Fibroblast of the conjunctiva (primary cell): ENCODE measurements around the gene FNBP1L.
"Not testable (repeated sequence)": the region's sequence is repeated elsewhere in the genome, so short reads cannot be mapped to it uniquely, and the experiment has no call there.

Source experiments
- DNase-seq: peaks from one replicate; pipeline ENCODE4 v3.0.0-alpha.2; 2010; ENCODE audit warnings: low read depth

The FNBP1L gene

GRCh38 chr1:93573940-93574469 is 126.1 kb downstream of the FNBP1L start:
- no peak for DNase-seq

- DNase-seq: no peak
These were observed 126.6 kb downstream of the FNBP1L start for GRCh38 chr1:93574511-93574910.

GRCh38 chr1:93574991-93575390 is 127.1 kb downstream of the FNBP1L start:
- DNase-seq: no peak

- DNase-seq: no peak
These were observed 127.8 kb downstream of the FNBP1L start for GRCh38 chr1:93575621-93576284.

- peak; percentile 81 for DNase-seq
These were observed 128.4 kb downstream of the FNBP1L start for GRCh38 chr1:93576346-93576745.

- DNase-seq: no peak
These were observed 128.8 kb downstream of the FNBP1L start for GRCh38 chr1:93576746-93577145.

GRCh38 chr1:93577536-93578432 is 129.9 kb downstream of the FNBP1L start:
- DNase-seq: no peak

- no peak for DNase-seq
These were observed 130.5 kb downstream of the FNBP1L start for GRCh38 chr1:93578433-93578830.

- no peak for DNase-seq
These were observed 131.2 kb downstream of the FNBP1L start for GRCh38 chr1:93578911-93579825.

GRCh38 chr1:93579891-93580290 is 132.0 kb downstream of the FNBP1L start:
- DNase-seq: peak; percentile 77

- no peak for DNase-seq
These were observed 134.3 kb downstream of the FNBP1L start for GRCh38 chr1:93581917-93582850.

- DNase-seq: no peak
These were observed 136.5 kb downstream of the FNBP1L start for GRCh38 chr1:93584261-93585003.

- DNase-seq: no peak
These were observed 137.4 kb downstream of the FNBP1L start for GRCh38 chr1:93585059-93585966.

- no peak for DNase-seq
These were observed 139.4 kb downstream of the FNBP1L start for GRCh38 chr1:93587354-93587753.

GRCh38 chr1:93588206-93588605 is 140.3 kb downstream of the FNBP1L start:
- DNase-seq: no peak

- DNase-seq: no peak
These were observed 141.0 kb downstream of the FNBP1L start for GRCh38 chr1:93588955-93589354.

GRCh38 chr1:93591291-93591675 is 143.4 kb downstream of the FNBP1L start:
- DNase-seq: not testable (repeated sequence)

- DNase-seq: no peak
These were observed 144.0 kb downstream of the FNBP1L start for GRCh38 chr1:93591676-93592550.
